ENCODE data around the gene TIRAP. TPM values are rescaled to one million over a fixed set of nuclear protein-coding genes. Genes with fewer than 3 reads are reported as not detected.
A peak's percentile ranks its signal among the peaks of the same experiment; 100 is the strongest.

The TIRAP gene
- polyA plus RNA-seq, 1 of the 3 experiments (the other 2 are of a cell fraction), result 5.5 TPM

GRCh38 chr11:126297004-126297403, 14.1 kb downstream of the TIRAP start (continued):
- no peak for TF ChIP-seq TAF1 (IDR thresholded peaks at IDR 0.05; ENCODE audit: borderline replicate concordance, low read depth, low read length)
- TF ChIP-seq FOSL2 (IDR thresholded peaks at IDR 0.05; ENCODE audit: borderline replicate concordance, low read depth), result no peak

GRCh38 chr11:126303623-126304456, 20.9 kb downstream of the TIRAP start, which contains the start of gene DCPS:
Gene DCPS, plus strand, starts transcription at chr11:126304060. Its CDS starts 21 bp downstream, at chr11:126304081.
- H3K27ac ChIP-seq (ENCODE audit: low read depth in 2 of 2, low read length in 1 of 2), result peak within 1 kb of the TSS; percentile 92 to 94
- no peaks in the 10 kb centered on the region for H3K9me2 ChIP-seq
- H4K20me1 ChIP-seq (ENCODE audit: insufficient read depth), result no peaks in the 10 kb centered on the region
- peaks cover 39% of the 10 kb centered on the region for H3K79me2 ChIP-seq (ENCODE audit: insufficient read depth)
- ChIA-PET CTCF (interaction anchor here (0.7 to 10.0 kb wide), 2 partner anchors 137 to 180 kb away, joined by 3 to 172 read pairs; no protein-coding TSS in a partner anchor), POLR2A (interaction anchor here (0.6 to 1.2 kb wide), 8 partner anchors 13 to 1711 kb away, joined by 3 to 7 read pairs (median 3); partner anchors contain the start of genes FOXRED1, SRPRA and TIRAP)
- no peaks in the 10 kb centered on the region for H3K9me3 ChIP-seq
- DNase-seq, result peak; percentile 98
- peak within 1 kb of the TSS; percentile 63 to 72 for H3K4me3 ChIP-seq (ENCODE audit: low read depth in 2 of 2, low read length in 1 of 2)
- peaks cover 0 to 5% of the 10 kb centered on the region in 2 experiments for H3K36me3 ChIP-seq (replicated peaks in 1 of 2; ENCODE audit: control insufficient read depth in 1 of 2, insufficient read depth in 2 of 2, low read length in 1 of 2)
- H2AFZ ChIP-seq (ENCODE audit: low read depth), result peak within 1 kb of the TSS; percentile 85
- peak within 1 kb of the TSS; percentile 82 for H3K4me2 ChIP-seq
- peak within 1 kb of the TSS; percentile 97 for H3K9ac ChIP-seq
- WGBS (ENCODE audit: low lambda C conversion rate), result 2% methylated on average over 26 of the region's 61 CpGs
- H3K4me1 ChIP-seq (ENCODE audit: control insufficient read depth in 1 of 2, insufficient read depth in 2 of 2, low read depth in 1 of 2, low read length in 1 of 2), result peaks cover 0 to 9% of the 10 kb centered on the region in 2 experiments; a peak in 2 of 4 replicates
- no peaks in the 10 kb centered on the region for H3K27me3 ChIP-seq (ENCODE audit: insufficient read depth)
- H3F3A ChIP-seq (replicated peaks; ENCODE audit: insufficient read depth), result peaks cover 19% of the 10 kb centered on the region
- TF ChIP-seq GABPA (IDR thresholded peaks at IDR 0.05; ENCODE audit: low read depth), result no peak
- peak; percentile 82 for TF ChIP-seq NRF1 (IDR thresholded peaks at IDR 0.05; ENCODE audit: low read depth, low read length)
- TF ChIP-seq NFIC (IDR thresholded peaks at IDR 0.05; ENCODE audit: borderline replicate concordance), result peak; percentile 57; the same call in 1 of the 2 replicates
- TF ChIP-seq FOSL2 (IDR thresholded peaks at IDR 0.05; ENCODE audit: borderline replicate concordance, low read depth), result no peak
- TF ChIP-seq MXI1 (IDR thresholded peaks at IDR 0.05; ENCODE audit: low read depth, low read length), result peak; percentile 92
- peak; percentile 41; the same call in 1 of the 2 replicates for TF ChIP-seq FOXJ3 (CRISPR knock-in tag; IDR thresholded peaks at IDR 0.05)
- TF ChIP-seq MEF2A (IDR thresholded peaks at IDR 0.05; ENCODE audit: borderline replicate concordance, low read depth), result no peak
- TF ChIP-seq POLR2AphosphoS5 (IDR thresholded peaks at IDR 0.05; ENCODE audit: low read depth, low read length), result peak; percentile 72
- TF ChIP-seq EP300 (IDR thresholded peaks at IDR 0.05; ENCODE audit: borderline replicate concordance in 1 of 2, low read depth in 1 of 2, low read length in 1 of 2), result no peak; a peak in 1 of 4 replicates
- no peak for TF ChIP-seq RXRA (IDR thresholded peaks at IDR 0.05; ENCODE audit: borderline replicate concordance, low read depth)
- TF ChIP-seq IRF3 (IDR thresholded peaks at IDR 0.05; ENCODE audit: low read depth, low read length), result no peak
- TF ChIP-seq CTCF (IDR thresholded peaks at IDR 0.05), result no peak
- TF ChIP-seq, protein P1, sequence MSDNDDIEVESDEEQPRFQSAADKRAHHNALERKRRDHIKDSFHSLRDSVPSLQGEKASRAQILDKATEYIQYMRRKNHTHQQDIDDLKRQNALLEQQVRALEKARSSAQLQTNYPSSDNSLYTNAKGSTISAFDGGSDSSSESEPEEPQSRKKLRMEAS (IDR thresholded peaks at IDR 0.05; ENCODE audit: low read depth), result peak; percentile 87
- TF ChIP-seq TCF12 (IDR thresholded peaks at IDR 0.05), result no peak; the same call in 1 of the 2 replicates
- TF ChIP-seq FOXM1 (IDR thresholded peaks at IDR 0.05; ENCODE audit: low read depth), result no peak
- no peak; the same call in 1 of the 2 replicates for TF ChIP-seq REST (IDR thresholded peaks at IDR 0.05; ENCODE audit: low read depth, low read length)
- TF ChIP-seq JUND (IDR thresholded peaks at IDR 0.05), result no peak
- TF ChIP-seq ELF1 (IDR thresholded peaks at IDR 0.05), result no peak
- no peak for TF ChIP-seq EZH2phosphoT487 (IDR thresholded peaks at IDR 0.05; ENCODE audit: borderline replicate concordance, low read depth)
- TF ChIP-seq, protein P2, sequence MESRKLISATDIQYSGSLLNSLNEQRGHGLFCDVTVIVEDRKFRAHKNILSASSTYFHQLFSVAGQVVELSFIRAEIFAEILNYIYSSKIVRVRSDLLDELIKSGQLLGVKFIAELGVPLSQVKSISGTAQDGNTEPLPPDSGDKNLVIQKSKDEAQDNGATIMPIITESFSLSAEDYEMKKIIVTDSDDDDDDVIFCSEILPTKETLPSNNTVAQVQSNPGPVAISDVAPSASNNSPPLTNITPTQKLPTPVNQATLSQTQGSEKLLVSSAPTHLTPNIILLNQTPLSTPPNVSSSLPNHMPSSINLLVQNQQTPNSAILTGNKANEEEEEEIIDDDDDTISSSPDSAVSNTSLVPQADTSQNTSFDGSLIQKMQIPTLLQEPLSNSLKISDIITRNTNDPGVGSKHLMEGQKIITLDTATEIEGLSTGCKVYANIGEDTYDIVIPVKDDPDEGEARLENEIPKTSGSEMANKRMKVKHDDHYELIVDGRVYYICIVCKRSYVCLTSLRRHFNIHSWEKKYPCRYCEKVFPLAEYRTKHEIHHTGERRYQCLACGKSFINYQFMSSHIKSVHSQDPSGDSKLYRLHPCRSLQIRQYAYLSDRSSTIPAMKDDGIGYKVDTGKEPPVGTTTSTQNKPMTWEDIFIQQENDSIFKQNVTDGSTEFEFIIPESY (IDR thresholded peaks at IDR 0.05; ENCODE audit: borderline replicate concordance, low read depth), result 0 out of 2 replicates have a peak, but pooled peaks have one; percentile 11
- TF ChIP-seq RAD21 (IDR thresholded peaks at IDR 0.05; ENCODE audit: low read length), result no peak
